KBM-7 (cell line): ENCODE results near the gene GOLM1.
A peak's percentile ranks its signal among the peaks of the same experiment; 100 is the strongest.
"Not testable (repeated sequence)": the region's sequence is repeated elsewhere in the genome, so short reads cannot be mapped to it uniquely, and the experiment has no call there.

ENCODE experiments used
- DNase-seq: peaks from one replicate; pipeline ENCODE4 v3.0.0-alpha.2; 2015
- in situ Hi-C: fragments of 300-500 bp; cut with MboI; formaldehyde crosslinking; loops from 2 replicates; pipeline ENCODE4 v1.14.3; 2020; ENCODE audit warnings: low sequenced_read_pairs, low pct_unique_long_range_greater_than_20kb, mixed read lengths

Gene GOLM1, protein sequence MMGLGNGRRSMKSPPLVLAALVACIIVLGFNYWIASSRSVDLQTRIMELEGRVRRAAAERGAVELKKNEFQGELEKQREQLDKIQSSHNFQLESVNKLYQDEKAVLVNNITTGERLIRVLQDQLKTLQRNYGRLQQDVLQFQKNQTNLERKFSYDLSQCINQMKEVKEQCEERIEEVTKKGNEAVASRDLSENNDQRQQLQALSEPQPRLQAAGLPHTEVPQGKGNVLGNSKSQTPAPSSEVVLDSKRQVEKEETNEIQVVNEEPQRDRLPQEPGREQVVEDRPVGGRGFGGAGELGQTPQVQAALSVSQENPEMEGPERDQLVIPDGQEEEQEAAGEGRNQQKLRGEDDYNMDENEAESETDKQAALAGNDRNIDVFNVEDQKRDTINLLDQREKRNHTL

DNA sequence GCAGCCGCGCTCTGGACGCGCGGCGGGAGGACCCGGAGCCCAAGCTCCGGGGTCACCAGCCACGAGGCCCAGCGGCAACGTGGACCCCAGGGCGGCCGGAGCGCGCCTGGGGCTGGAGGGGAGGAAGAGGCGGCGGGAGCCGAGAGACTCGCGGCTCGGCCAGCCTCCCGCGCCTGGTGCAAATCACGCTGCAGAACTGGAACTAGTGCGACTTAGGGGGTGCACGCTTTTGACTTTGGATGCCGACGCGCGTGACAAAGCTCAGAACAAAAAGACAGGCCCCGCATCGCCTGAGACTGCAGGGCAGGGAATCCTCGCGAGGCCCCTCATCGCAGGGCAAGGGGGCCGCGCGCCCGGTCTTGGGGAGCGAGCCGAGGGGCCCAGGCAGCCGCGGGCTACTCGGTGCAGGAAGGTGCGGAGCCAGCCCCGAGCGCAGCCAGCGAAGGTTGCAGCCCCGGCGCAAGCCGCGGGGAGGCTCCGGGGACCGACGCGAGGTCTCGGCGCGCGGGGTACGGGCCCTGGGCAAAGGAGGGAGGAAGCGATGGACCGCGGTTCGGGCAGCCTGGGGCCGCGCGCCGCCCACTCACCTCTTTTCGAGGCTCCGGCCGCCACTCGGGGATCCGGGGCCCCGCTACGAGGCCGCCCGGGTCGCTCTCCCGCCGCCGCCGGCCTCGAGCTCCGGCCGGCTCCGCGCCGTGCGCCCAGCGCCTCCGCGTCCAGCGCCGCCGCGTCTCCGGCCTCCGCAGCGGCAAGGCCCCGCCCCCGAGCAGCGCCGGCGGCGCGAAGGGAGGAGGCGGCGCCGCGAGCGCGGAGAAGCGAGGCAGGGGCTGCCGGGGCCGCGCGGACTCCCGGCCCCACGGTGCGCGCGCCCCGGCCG is at the start of gene GOLM1:
Gene GOLM1, minus strand, starts transcription at position 735 of the 877 bp plus-strand sequence. CDS start 20,238 bp downstream, outside the sequence.
- peak; percentile 51 for DNase-seq
- in situ Hi-C loops, result no loop called here

DNA sequence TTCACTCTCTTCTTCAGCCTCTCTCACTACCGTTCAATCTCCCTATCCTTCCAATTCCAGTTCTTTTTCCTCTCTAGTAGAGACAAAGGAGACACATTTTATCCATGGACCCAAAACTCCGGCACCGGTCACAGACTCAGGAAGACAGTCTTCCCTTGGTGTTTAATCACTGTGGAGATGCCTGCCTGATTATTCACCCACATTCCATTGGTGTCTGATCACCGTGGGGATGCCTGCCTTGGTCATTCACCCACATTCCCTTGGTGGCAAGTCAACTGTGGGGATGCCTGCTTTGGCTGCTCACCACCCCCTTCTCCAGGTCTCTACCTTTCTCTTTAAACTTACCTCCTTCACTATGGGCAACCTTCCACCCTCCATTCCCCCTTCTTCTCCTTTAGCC is 47.3 kb upstream of the GOLM1 start:
- in situ Hi-C loops, DNase-seq: not testable (repeated sequence)

DNA sequence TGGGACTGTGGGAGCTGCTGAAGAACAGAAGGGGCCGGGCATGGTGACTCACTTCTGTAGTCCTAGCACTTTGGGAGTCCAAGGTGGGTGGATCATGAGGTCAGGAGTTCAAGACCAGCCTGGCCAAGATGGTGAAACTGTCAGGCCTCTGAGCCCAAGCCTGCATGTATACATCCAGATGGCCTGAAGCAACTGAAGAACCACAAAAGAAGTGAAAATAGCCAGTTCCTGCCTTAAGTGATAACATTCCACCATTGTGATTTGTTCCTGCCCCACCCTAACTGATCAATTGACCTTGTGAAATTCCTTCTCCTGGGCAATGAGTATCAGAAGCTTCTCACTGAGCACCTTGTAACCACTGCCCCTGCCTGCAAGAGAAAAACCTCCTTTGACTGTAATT is 46.6 kb upstream of the GOLM1 start:
- in situ Hi-C loops, result not testable (repeated sequence)

DNA sequence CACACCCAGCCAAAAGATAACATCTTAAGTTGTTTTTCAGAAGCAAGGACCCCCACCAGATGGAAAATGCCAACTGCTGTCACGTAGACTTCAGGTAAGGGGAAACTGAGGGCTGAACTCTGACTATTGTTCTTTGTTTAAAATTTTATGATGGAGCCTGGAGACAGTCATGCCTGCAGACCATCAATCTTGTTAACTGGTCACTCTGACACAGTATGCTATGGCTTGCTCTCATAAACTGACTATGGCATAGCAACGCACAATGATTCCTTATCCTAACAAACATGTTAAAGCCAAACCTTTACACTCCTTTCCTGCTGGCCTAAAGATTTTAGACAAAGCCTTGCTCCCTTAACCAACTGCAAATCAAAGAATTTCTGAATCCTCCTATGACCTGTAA is 43.6 kb upstream of the GOLM1 start:
- in situ Hi-C loops, result no loop called here
- DNase-seq, result no peak

More for the DNA sequence above, 46.6 kb upstream of the GOLM1 start:
- DNase-seq, result not testable (repeated sequence)

DNA sequence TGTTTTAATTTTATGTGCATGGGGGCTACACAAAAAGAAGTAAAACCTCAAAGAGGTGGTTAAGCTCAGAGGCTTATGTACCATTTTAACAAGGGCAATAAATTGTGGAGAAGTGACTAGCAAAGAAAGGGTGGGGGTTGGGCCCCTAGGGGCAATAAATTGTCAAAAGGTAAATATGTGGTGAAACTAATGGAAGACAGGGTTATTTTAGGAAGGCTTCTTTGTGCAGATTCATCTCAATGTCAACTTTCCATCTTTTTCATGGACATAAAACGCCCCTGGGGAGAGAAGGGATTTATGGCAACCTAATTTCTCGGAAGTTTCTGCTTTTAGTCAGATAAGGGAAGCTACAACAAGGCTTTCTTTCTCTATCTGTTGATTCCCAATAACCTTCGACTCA is 42.5 kb upstream of the GOLM1 start:
- in situ Hi-C loops, result no loop called here
- no peak for DNase-seq

DNA sequence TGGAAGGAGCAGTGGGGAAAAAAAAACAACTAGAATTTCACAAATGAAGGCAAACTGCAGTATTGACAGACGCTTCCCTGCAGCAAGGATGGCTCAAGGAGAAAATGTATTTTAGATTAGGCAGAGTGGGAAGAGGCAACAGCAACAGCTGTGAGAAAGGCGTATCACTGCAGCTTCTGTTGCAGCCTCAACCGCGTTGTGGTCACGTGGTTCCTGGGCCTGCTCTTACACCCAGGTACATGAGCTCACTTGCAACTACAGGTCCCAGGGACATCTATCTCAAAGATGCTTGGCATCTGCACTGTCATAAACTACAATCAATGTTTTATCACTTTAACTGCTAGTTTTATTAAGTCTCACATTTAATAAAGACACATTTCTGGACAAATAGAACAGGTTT is 36.0 kb upstream of the GOLM1 start:
- DNase-seq, result no peak
- in situ Hi-C loops, result no loop called here

DNA sequence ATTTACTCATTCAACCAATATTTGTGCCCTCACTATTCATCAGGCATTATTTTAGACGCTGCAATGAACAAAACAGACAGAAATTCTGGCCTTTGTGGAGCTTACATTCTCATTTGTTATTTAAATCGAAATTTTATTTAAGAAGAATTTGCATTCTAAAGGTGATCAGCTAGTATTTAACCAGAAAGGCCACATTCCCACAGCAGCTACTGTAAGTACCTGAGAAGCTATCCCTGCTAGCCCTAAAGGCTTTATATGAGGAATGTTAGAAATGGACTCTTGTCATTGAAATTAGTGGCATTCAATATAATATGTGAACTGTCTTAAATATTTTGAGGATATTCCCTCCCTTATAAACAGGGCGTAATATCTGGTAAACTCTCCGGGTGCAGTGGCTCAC is 35.0 kb upstream of the GOLM1 start:
- in situ Hi-C loops, result no loop called here
- DNase-seq, result no peak

DNA sequence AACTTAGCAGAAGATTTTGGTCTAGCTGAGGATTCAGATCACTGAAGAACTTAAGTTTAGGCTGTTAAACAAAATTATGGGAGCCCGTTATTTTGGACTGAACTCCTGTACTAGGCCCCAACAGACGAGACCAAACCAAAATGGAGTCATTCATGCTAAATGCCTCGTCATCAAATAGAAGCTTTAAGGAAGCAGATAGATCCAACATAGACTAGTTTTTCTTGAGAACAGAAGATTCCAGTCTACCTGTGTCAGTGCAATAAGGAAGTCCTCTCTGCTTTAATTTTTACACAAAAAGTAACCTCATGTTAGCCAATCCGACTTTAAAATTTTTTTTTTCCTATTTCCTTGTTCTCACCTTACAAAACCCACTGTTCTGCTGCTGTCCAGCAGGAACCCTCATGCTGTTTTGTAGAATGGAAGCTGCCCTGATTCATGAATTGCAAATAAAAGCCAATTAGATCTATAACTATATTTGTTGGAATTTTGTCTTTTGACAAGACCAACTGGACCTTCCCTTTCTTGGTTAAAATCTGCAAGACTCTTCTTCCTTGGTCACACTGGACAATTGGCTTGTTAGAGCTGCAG is 29.0 kb upstream of the GOLM1 start:
- DNase-seq, result no peak
- in situ Hi-C loops, result no loop called here

DNA sequence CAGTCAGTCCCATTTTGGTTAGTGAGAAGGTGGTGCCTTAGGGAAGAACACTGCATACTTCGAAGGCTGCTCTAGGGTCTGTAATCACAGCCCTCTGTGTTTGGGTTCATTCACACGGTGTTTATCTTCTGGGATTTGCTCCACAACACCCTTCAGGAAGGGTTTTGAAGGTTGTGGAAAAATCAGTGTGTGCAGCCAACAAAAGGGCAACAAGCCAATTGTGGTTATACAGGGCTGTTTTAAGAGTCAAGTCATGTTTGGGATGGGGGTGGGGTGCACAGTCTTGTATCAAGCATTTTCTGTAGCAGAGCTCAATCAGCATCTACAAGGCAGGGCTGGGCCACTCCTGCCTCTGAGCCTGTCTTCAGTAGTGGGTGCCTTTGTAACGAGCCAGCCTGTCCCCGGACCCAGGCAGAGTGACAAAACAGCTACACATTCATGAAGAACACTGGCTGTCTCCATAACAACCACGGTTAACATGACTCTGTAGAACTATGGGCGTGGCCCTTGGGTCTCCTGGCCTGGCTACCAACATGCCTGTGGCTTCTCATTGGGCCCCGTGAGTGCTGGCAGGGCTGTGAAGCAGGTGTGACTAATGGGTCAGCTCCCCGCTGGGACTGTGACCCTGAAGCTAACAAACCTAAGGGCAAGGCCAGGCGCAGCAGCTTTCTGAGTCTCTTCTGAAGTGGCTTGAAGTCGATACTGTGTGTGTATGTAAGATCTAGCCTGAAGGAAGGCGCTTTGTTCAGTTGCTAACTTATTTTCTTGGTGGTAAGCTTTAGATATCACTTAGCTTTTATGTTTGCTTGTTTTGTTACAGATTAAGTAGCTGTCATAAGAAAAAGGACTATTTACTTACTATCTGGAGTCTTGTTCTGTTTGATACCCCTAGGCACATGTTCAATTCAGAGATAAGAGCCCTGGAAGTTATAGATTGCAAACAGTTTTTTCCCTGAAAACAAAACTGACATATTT is 27.9 kb upstream of the GOLM1 start:
- in situ Hi-C loops, result no loop called here
- DNase-seq, result no peak

DNA sequence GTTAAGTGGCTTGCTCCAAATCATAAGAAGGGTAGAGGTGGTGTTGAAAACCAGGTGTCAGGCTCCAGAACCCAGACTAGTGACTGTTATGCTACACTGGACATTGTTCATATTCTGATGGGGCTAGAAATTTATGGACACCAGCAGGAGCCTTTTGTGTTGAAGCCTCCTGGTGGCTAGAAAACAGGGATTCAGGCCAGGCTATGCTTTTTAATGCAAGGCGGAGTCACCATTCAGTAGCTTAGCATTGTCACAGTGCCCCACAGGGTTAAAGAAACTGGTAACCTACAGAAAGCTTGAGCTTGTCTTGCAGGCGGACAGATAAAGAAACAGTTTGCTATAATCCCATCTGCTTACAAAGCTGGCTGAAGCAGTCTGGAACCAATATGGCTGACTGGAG is 23.0 kb upstream of the GOLM1 start:
- in situ Hi-C loops, result no loop called here
- DNase-seq, result no peak

DNA sequence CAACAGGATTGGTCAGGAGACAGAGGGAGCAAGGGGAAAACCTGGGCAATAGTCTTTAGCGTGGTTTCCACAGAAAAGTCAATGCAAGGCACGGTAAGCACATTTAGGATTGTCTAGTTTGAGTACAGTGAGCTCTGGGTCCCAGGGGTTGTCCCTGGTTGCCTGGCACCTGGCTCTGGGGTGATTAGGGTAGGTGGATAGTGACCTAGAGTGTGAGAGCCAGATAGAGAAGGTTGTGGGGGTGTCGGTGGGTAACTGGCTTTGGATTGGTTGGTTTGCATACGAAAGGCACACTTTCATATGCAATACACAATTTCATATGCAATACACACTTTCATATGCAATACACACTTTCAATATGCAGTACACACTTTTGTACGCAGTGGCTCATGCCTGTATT is 20.1 kb upstream of the GOLM1 start:
- DNase-seq, result no peak
- in situ Hi-C loops, result no loop called here

DNA sequence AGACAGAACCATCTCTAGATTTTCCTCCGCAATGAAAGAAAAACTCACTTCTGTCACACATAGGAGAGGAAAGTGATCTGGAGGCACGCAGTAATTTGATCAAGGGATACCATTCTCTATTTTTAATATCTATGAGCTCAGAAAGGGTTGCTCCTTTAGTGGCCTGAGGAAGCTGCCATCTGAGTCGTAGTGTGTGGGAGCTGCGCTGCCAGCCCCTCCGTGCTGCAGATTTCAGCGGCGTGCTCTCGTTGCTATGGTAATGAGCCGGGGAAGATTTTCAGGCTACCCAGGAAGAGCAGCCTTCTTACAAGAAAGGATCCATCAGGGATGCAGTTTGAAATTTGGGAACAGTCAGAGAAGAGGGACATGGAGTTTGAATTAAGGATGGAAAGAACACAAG is 17.1 kb upstream of the GOLM1 start:
- in situ Hi-C loops, result no loop called here
- DNase-seq, result no peak

DNA sequence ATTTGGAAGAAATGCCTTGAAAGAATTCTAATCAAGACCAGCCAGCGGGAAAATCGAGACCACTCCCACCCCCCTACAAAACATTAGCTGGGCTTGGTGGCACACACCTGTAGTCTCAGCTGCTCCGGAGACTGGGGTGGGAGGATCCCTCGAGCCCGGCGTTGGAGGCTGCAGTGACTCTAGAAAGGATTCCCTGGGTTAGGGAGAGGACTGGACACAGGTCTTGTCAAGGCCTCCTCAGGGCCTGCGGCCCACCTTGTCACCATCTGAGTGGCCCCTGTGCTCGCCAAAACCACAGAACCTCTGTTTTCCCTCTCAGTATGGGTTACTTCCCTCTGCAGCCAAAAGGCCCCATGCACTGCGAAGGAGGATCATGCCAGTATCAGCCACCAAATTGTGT is 16.5 kb upstream of the GOLM1 start:
- in situ Hi-C loops, result no loop called here
- DNase-seq, result no peak

DNA sequence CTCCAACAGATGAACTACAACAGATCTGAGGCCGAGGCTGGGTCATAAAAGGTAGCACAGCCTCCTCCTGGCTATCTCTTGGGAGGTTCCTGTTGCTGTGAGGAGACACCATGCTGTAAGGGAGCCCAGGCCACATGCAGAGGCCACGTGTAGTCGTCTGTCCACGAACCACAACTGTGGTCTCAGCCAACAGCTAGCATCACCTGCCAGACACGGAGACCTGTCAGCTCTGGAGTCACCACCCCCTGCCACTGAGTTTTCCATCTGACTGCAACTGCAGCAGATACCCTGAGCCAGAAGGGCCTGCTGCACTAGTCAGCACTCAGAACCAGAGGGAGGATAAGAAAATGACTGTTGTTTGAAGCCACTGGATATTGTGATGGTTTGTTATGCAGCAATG is 12.7 kb upstream of the GOLM1 start:
- in situ Hi-C loops, result no loop called here
- no peak for DNase-seq

DNA sequence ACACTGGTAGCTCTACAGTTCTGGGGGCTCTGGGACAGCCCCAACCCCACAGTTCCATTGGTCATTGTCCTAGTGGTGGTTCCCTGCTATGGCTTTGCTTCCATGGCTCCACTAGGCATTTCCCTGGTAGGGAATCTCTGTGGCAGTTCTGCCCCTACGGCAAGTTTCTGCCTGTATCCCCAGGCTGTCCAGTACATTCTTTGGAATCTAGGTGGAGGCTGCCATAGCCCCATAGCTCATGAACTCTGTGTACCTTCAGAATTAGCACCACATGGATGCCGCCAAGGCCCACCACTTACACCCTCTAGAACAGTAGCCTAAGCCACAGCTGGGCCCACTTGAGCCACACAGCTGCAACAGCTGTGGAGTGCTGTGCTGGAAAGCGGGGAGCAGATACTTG is 3.3 kb upstream of the GOLM1 start:
- in situ Hi-C loops, result no loop called here
- DNase-seq, result no peak

DNA sequence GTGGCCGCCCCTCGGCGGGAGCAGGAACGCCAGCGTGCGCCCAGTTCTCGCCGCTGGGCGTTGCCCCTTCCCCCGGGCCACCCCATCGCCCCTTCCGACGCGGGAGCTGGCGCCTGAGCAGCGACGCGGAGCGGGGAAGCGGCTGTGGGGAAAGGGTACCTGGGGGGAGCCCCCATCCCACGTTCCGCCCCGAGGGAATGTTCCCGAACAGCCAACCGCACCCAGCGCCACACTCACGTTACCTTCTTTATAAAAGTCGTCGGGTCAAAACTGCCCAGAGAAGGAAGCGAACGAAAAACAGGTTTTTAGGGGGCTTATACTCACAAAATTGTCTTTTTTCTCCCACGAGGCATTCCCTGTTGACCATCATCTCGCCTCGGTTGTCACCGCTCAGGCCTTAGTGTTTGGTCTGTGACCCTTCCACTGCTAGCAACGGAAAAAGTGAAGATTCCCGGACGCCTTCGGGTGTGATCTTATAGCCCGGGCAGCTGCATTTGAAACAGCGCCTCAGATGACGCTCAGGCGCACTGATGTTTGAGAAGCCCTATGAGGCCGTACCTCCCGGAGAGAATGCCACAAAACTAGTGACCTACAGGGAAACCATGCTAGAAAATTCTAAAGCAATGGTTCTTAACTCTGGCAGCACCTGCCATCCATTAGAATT is 475 bp upstream of the GOLM1 start:
- peak; percentile 66 for DNase-seq
- in situ Hi-C loops, result no loop called here

DNA sequence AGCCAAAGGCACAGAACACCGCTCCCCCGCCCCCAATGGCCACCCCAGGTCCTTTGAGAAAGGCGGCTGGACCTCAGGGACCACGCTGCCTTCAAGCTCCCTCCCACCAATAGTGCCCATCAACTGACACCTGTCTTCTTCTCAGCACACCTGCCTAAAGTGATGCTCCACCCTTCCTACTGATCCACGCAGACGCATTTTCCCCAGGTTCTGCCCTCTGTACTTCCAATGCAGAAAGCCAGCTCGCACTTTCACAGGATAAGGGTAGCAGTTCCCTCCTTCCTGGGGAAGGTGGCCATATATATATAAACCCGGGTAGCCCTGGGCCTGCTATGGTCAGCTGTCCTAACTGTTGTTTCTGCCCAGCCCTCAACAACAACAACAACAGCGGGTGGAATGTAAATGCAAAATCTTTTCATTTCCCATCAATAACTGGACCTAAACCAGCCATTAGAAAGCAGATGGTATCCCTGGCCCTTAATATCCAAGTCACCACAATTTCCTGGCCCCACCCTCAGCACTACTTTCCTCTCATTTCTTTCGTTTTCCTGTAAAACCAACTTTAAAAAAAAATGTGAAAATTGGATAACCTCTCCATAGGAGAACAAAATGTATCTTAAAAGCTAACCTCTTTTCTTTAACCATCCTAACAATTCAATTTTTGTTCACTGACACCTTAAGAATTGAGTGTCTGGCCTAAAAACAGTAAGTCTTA is 1.7 kb downstream of the GOLM1 start:
- in situ Hi-C loops, result no loop called here
- DNase-seq, result no peak

DNA sequence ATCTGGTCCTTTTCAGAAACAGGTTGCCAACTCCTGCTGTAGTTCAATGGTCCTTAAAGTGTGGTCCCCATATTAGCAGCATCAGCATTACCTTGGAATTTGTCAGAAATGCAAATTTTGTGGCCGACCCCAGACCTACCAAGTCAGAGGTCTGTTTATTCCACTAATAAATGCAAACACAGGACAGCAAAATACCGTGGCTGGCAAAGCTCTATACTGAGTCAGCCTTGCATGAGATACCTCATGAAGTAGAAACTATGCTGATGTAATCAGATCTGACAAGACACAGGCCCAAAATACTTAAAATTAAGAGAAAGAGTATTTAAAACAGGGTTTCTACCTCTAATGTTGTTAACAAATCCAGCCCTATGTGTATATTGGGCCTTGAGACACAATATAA is 3.0 kb downstream of the GOLM1 start:
- in situ Hi-C loops, result no loop called here

More for the DNA sequence above, 3.0 kb downstream of the GOLM1 start:
- DNase-seq, result no peak
